Stimulated activated naive CD8-positive, alpha-beta T cell treated with anti-CD3 and anti-CD28 coated beads, Interleukin-15, Interleukin-2, amounts not matched to agents 100 ng/mL and 50 ng/mL, for 24 hours (primary cell): ENCODE data around the gene ARHGAP24.

ENCODE experiments used
- H3K27ac Mint-ChIP-seq: one replicate; pipeline ENCODE4 v1.8.0; 2021; ENCODE audit warnings: mild to moderate bottlenecking, mixed read lengths
- H3K27me3 Mint-ChIP-seq: one replicate; pipeline ENCODE4 v1.8.0; 2021; ENCODE audit warnings: mixed read lengths
- H3K36me3 Mint-ChIP-seq: one replicate; pipeline ENCODE4 v1.8.0; 2021; ENCODE audit warnings: low read depth, mixed read lengths
- H3K4me1 Mint-ChIP-seq: one replicate; pipeline ENCODE4 v1.8.0; 2021; ENCODE audit warnings: low read depth, mixed read lengths
- H3K4me3 Mint-ChIP-seq: one replicate; pipeline ENCODE4 v1.8.0; 2021; ENCODE audit warnings: mild to moderate bottlenecking, mixed read lengths
- H3K9me3 Mint-ChIP-seq: one replicate; pipeline ENCODE4 v1.8.0; 2021; ENCODE audit warnings: mixed read lengths

ARHGAP24 gene

DNA sequence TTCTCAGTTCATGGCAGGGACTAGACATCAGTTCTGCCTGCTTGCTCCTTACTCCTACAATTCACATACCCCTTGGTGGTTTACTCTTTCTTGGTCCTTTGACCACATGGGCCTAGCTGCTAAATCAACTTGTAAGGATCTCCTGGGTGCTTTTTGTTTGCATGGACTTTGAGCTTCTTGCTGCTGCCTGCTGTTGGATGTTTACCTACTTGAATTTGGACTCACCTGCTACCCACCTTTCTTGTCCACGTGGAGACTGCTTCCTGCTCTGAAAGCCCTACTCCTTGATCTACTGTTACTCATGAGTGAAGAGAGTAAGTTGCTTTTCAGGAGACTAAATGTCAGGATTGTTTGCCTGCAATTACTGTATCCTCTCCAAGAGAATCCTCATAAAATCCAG, 15.2 kb upstream of the ARHGAP24 start:
- H3K4me1 Mint-ChIP-seq, result no peaks in the 10 kb centered on the region
- H3K9me3 Mint-ChIP-seq, result no peaks in the 10 kb centered on the region
- H3K27ac Mint-ChIP-seq, result no peak overlapping the region
- H3K27me3 Mint-ChIP-seq, result no peaks in the 10 kb centered on the region
- no peak overlapping the region for H3K4me3 Mint-ChIP-seq
- H3K36me3 Mint-ChIP-seq, result no peaks in the 10 kb centered on the region

DNA sequence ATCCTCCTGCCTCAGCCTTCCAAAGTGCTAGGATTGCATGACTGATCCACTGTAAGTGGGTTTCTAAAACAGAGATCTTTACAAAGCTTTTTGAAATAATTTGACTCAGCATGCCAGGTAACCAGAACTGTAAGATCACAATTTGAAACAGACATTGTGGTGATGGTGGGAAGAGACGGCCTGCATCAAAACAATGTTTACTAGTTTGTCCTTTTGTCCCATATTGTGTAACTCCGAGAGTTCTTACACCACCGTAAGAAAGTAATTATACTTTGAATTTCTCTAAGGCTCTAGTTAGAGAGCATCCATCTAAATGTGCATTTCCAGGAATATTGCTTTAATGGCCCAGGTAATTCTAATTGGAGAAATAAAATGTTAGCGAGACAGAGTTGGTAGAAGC, 594 bp upstream of the ARHGAP24 start:
- peak overlapping the region; percentile 69 for H3K4me3 Mint-ChIP-seq
- H3K27me3 Mint-ChIP-seq, result peaks cover 28% of the 10 kb centered on the region
- no peak overlapping the region for H3K27ac Mint-ChIP-seq
- H3K9me3 Mint-ChIP-seq, result no peaks in the 10 kb centered on the region
- no peaks in the 10 kb centered on the region for H3K4me1 Mint-ChIP-seq
- no peaks in the 10 kb centered on the region for H3K36me3 Mint-ChIP-seq

GRCh38 chr4:85475631-85476233, 782 bp downstream of the ARHGAP24 start:
- Mint-ChIP-seq H3K4me3 (peak overlapping the region; percentile 46), H3K27ac (no peak overlapping the region), H3K9me3 (no peaks in the 10 kb centered on the region), H3K27me3 (peaks cover 28% of the 10 kb centered on the region), H3K36me3 (no peaks in the 10 kb centered on the region), H3K4me1 (no peaks in the 10 kb centered on the region)

DNA sequence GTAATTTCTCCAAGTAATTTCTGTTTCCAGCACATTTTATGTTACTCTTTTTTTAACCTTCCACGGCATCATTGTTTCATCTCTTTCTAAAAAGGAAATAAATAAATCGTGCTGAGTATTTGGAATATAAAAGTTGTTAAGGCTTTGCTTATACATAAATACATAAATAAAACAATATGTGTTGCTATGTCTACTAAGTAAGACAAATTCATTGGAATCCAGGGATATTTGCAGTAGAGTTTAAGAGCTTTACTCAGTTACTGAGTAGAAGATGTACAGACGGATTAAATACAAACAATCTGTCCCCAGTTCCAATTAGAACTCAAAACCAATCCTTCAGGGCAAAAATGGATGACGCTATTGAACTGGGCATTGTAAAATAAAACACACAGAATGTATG, 1.4 kb downstream of the ARHGAP24 start:
- Mint-ChIP-seq H3K27ac (no peak overlapping the region), H3K27me3 (peaks cover 28% of the 10 kb centered on the region), H3K36me3 (no peaks in the 10 kb centered on the region), H3K4me1 (no peaks in the 10 kb centered on the region), H3K4me3 (peak overlapping the region; percentile 56), H3K9me3 (no peaks in the 10 kb centered on the region)

- Mint-ChIP-seq H3K4me3 (peak overlapping the region; percentile 56), H3K27ac (no peak overlapping the region), H3K27me3 (peaks cover 28% of the 10 kb centered on the region), H3K4me1 (no peaks in the 10 kb centered on the region), H3K9me3 (no peaks in the 10 kb centered on the region), H3K36me3 (no peaks in the 10 kb centered on the region)
Observed at GRCh38 chr4:85477534-85477933, 2.6 kb downstream of the ARHGAP24 start.

DNA sequence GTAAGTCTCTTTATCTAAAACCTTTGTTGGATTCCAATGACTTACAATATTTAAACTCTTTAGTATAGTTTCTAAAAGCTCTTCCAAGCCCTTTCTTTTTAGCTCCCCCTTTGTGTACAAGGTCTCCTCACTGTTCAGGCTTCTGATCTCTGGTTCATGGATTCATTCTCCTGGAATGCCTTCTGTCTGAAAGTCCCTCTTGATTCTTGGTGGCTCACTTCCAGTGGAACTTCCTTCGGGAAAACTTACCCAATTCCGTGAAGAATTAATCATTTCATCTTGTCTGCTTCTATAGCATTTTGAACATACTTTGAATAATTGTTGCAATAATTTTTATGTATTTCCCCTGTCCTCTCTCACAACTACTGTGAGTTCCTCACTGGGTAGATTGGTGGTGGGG, 3.6 kb downstream of the ARHGAP24 start:
- no peaks in the 10 kb centered on the region for H3K9me3 Mint-ChIP-seq
- no peak overlapping the region for H3K4me3 Mint-ChIP-seq
- no peaks in the 10 kb centered on the region for H3K4me1 Mint-ChIP-seq
- H3K27me3 Mint-ChIP-seq, result peaks cover 28% of the 10 kb centered on the region
- no peak overlapping the region for H3K27ac Mint-ChIP-seq
- H3K36me3 Mint-ChIP-seq, result no peaks in the 10 kb centered on the region

- Mint-ChIP-seq H3K9me3 (no peaks in the 10 kb centered on the region), H3K4me1 (no peaks in the 10 kb centered on the region), H3K4me3 (no peak overlapping the region), H3K27me3 (peaks cover 5% of the 10 kb centered on the region), H3K36me3 (no peaks in the 10 kb centered on the region), H3K27ac (no peak overlapping the region)
Observed at GRCh38 chr4:85482010-85482738, 7.2 kb downstream of the ARHGAP24 start.

DNA sequence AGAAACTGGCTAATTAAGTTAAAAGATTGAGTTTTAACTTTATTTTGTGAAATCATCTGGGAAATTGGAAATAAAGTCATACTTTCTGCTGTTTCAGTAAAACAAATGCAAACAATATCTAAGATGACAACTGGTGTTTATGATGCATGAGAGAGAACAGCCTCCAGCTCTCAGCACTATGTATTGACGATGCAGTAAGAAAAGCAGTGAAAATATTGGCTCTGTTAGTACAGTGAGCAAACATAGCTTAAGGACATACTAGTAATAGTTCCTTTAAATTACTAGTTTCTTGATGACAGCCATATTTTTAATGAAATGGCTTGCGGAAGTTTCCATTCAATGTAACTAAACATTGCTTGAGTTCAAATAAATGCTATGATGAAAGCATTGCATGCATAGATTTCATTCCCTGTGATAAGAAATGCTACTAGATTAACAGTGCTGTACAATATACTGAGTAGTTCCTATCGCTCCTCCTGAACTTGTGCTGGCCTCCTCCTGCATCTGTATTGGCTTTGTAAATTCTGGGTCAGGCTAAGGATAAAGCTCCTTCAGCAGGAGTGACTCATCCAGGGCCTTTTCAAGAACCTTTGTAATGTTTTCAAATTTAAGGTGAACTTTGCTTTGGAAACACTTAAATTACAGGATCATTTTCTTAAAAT, 11.6 kb downstream of the ARHGAP24 start:
- H3K4me3 Mint-ChIP-seq, result no peak overlapping the region
- H3K27ac Mint-ChIP-seq, result no peak overlapping the region
- no peaks in the 10 kb centered on the region for H3K27me3 Mint-ChIP-seq
- H3K4me1 Mint-ChIP-seq, result no peaks in the 10 kb centered on the region
- no peaks in the 10 kb centered on the region for H3K36me3 Mint-ChIP-seq
- no peaks in the 10 kb centered on the region for H3K9me3 Mint-ChIP-seq

- no peaks in the 10 kb centered on the region for H3K4me1 Mint-ChIP-seq
- H3K27ac Mint-ChIP-seq, result no peak overlapping the region
- H3K36me3 Mint-ChIP-seq, result no peaks in the 10 kb centered on the region
- H3K27me3 Mint-ChIP-seq, result no peaks in the 10 kb centered on the region
- peaks cover 2% of the 10 kb centered on the region for H3K9me3 Mint-ChIP-seq
- no peak overlapping the region for H3K4me3 Mint-ChIP-seq
Observed at GRCh38 chr4:85488416-85488815, 13.5 kb downstream of the ARHGAP24 start.

DNA sequence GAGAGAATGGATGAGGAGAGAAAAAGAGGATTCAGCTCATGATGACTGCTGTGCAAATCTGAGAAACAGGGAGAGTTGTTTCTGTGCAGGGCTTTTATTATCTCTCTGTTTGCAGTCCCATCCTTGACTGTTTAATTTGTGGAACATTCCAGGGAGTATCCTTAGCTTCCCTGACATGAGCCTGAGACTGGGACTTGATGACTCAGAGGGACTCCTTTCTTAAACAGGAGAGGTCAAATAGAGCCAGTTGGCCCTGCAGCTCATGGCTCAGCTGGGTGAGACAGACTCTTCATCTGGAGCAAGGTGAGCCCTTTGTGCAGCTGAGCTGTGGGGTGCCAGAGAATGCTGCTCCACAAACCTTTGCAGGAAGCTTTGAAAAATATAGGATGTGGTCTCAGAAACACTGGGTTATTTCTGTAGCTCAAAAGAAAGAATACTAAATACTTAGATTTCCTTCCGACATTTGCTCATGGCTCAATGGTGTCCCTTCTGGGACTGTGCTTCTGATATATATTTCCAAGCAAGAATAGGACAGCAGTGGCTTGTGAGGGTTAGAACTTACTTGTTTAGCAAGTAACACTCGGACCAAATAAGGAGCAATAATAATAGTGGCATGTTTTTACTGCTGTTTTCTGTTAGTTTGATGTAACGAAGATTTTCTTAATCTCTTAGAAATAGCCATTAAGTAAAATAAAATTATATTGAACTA, 14.5 kb downstream of the ARHGAP24 start:
- Mint-ChIP-seq H3K9me3 (peaks cover 7% of the 10 kb centered on the region), H3K4me1 (no peaks in the 10 kb centered on the region), H3K4me3 (no peak overlapping the region), H3K36me3 (no peaks in the 10 kb centered on the region), H3K27ac (no peak overlapping the region), H3K27me3 (no peaks in the 10 kb centered on the region)

DNA sequence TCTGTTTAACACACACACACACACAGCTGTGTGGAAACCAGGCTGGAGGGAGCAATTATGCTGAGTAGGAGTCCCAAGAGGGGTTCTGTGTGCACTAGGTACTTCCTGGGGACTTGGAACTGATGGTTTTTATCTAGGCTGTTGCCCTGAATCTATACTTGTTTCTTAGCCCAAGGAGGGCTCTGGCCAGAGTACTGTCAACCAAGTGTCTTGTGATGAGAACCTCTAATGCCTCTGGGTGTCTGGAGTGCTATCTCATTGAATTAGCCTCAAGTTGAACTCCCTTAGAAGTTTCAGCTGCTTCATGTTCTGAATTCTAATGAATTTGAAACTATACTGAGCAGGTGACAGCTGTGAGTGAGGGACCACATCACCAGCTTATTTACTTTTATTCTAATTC, 16.6 kb downstream of the ARHGAP24 start:
- Mint-ChIP-seq H3K4me1 (no peaks in the 10 kb centered on the region), H3K36me3 (no peaks in the 10 kb centered on the region), H3K27me3 (no peaks in the 10 kb centered on the region), H3K4me3 (no peak overlapping the region), H3K27ac (no peak overlapping the region), H3K9me3 (peaks cover 14% of the 10 kb centered on the region)

GRCh38 chr4:85492336-85492735, 17.4 kb downstream of the ARHGAP24 start:
- no peak overlapping the region for H3K4me3 Mint-ChIP-seq
- H3K36me3 Mint-ChIP-seq, result no peaks in the 10 kb centered on the region
- no peaks in the 10 kb centered on the region for H3K27me3 Mint-ChIP-seq
- peaks cover 14% of the 10 kb centered on the region for H3K9me3 Mint-ChIP-seq
- no peak overlapping the region for H3K27ac Mint-ChIP-seq
- no peaks in the 10 kb centered on the region for H3K4me1 Mint-ChIP-seq

GRCh38 chr4:85495621-85496020, 20.7 kb downstream of the ARHGAP24 start:
- H3K36me3 Mint-ChIP-seq, result no peaks in the 10 kb centered on the region
- H3K4me3 Mint-ChIP-seq, result no peak overlapping the region
- H3K4me1 Mint-ChIP-seq, result no peaks in the 10 kb centered on the region
- peaks cover 14% of the 10 kb centered on the region for H3K9me3 Mint-ChIP-seq
- H3K27me3 Mint-ChIP-seq, result no peaks in the 10 kb centered on the region
- no peak overlapping the region for H3K27ac Mint-ChIP-seq

GRCh38 chr4:85496126-85496849, 21.3 kb downstream of the ARHGAP24 start:
- H3K27ac Mint-ChIP-seq, result no peak overlapping the region

More at GRCh38 chr4:85496126-85496849, 21.3 kb downstream of the ARHGAP24 start:
- H3K4me1 Mint-ChIP-seq, result no peaks in the 10 kb centered on the region
- peaks cover 14% of the 10 kb centered on the region for H3K9me3 Mint-ChIP-seq
- no peak overlapping the region for H3K4me3 Mint-ChIP-seq
- H3K27me3 Mint-ChIP-seq, result no peaks in the 10 kb centered on the region
- H3K36me3 Mint-ChIP-seq, result no peaks in the 10 kb centered on the region
